ENCODE measurements around the gene RGS12.

The RGS12 gene

DNA sequence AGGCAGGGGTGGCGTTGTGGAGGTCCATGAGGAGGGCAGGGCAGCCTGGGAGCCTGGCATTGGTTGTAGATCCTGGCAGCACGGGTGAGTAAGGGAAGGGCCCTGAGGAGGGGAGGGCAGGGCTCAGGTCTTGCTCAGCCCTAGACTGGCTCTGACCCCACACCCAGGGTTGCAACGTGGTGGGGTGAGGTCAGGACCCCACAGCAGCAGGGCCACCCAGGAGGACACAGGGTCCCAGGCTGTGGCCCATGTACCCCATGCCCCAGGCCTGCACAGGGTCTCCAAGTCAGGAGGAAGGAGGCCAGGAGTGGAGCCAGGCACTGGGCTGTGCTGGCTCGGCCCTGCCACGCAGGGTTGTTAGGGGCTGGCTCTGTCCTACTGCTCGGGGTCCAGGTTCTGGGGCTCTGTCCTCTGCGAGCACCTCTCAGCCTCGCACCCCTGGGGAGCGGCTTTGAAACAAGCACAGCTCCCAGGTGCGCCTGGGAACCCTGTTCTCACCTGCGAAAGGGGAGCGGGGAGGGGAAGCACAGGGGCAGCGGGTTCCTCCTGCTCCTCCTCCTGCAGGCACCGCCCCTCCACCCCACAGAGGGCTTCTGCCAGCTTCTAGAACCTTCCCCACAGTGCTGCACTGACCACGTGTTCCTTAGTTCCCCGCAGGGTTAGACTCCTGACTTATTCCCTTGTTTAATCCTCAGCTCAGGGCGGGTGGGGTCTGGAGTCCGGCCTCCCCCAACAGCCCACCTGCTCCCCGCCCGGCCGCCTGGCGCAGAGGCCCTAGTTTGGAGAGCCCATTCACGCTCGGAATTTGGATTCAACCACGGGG is 23.5 kb upstream of the RGS12 start:
- Histone ChIP-seq H3K27me3 (ENCODE audit: insufficient read depth, poor library complexity, severe bottlenecking) (no peaks in the 10 kb centered on the region), H3K27ac (replicated peaks) (no peak overlapping the region), H3K4me3 (replicated peaks; ENCODE audit: insufficient read depth, low read length) (no peak overlapping the region)
- TF ChIP-seq CTCF (IDR thresholded peaks at IDR 0.05; ENCODE audit: insufficient read depth, low read length) (no peak), REST (IDR thresholded peaks at IDR 0.05; ENCODE audit: insufficient replicate concordance, low read depth) (no peak)
- no peak for DNase-seq (ENCODE audit: low read depth in 1 of 2, low spot score in 1 of 2)

- H3K27me3 ChIP-seq (ENCODE audit: insufficient read depth, poor library complexity, severe bottlenecking): no peaks in the 10 kb centered on the region
- no peak for DNase-seq (ENCODE audit: low read depth in 1 of 2, low spot score in 1 of 2)
- no peak overlapping the region for H3K27ac ChIP-seq (replicated peaks)
- TF ChIP-seq POLR2AphosphoS5 (IDR thresholded peaks at IDR 0.05; ENCODE audit: low read depth): no peak
- TF ChIP-seq GABPA (IDR thresholded peaks at IDR 0.05; ENCODE audit: low read depth): no peak
- TF ChIP-seq SPI1 (IDR thresholded peaks at IDR 0.05; ENCODE audit: borderline replicate concordance, low read depth): no peak
- no peak for TF ChIP-seq REST (IDR thresholded peaks at IDR 0.05; ENCODE audit: insufficient replicate concordance, low read depth)
- TF ChIP-seq CTCF (IDR thresholded peaks at IDR 0.05; ENCODE audit: insufficient read depth, low read length): no peak
- H3K4me3 ChIP-seq (replicated peaks; ENCODE audit: insufficient read depth, low read length): no peak overlapping the region
Measured at GRCh38 chr4:3269991-3270611, 22.7 kb upstream of the RGS12 start.

DNA sequence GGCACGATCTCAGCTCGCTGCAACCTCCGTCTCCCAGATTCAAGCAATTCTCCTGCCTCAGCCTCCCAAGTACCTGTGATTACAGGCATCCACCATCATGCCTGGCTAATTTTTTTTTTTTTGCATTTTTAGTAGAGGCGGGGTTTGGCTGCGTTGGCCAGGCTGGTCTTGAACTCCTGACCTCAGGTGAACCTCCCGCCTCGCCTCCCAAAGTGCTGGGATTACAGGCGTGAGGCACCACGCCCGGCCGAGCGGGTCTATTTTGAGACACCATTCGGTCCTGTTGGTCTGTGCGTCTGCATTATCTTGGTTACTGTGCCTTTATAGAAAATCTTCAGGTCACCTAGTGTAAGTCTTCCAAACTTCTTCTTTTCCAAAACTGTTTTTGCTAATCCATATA is 21.7 kb upstream of the RGS12 start:
- Histone ChIP-seq H3K4me3 (replicated peaks; ENCODE audit: insufficient read depth, low read length) (no peak overlapping the region), H3K27ac (replicated peaks) (no peak overlapping the region), H3K27me3 (ENCODE audit: insufficient read depth, poor library complexity, severe bottlenecking) (no peaks in the 10 kb centered on the region)
- DNase-seq (ENCODE audit: low read depth in 1 of 2, low spot score in 1 of 2): no peak
- TF ChIP-seq SPI1 (IDR thresholded peaks at IDR 0.05; ENCODE audit: borderline replicate concordance, low read depth) (no peak), CTCF (IDR thresholded peaks at IDR 0.05; ENCODE audit: insufficient read depth, low read length) (no peak)
